ENCODE results near the gene ITGB1BP1. TPM values are rescaled to one million over a fixed set of nuclear protein-coding genes. Genes with fewer than 3 reads are reported as not detected.
"Not testable (repeated sequence)": the region's sequence is repeated elsewhere in the genome, so short reads cannot be mapped to it uniquely, and the experiment has no call there.

The ITGB1BP1 gene
- total RNA-seq, 2 donors from 2014 or later: 62.6 to 74.9 TPM

DNA sequence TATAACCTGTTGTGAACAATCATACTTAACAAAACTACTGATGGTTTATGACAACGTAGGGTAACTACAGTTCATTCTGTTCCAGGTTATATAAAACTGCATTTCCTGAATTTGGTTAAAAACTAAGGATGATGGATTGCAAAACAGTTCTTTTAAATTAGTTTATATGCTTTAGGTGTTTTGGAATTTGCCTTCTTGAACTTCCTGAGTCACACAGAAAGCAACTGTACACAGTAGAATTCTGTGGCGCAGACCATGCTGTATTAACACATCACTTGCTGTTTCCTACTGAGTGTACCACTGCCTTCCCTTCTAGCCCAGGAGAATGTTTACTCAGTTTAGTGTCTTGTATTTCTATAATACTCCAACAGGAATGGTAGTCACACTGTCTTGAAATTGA, 19.4 kb downstream of the ITGB1BP1 start:
- Mint-ChIP-seq H3K27me3 (no peaks in the 10 kb centered on the region), H3K4me3 (no peak overlapping the region), H3K4me1 (peaks cover 7% of the 10 kb centered on the region), H3K36me3 (ENCODE audit: low read depth) (no peaks in the 10 kb centered on the region), H3K27ac (no peak overlapping the region)
- DNase-seq (no peak), ATAC-seq (no peak)
- H3K9me3 ChIP-seq (ENCODE audit: control insufficient read depth, low read length, poor library complexity, severe bottlenecking): no peaks in the 10 kb centered on the region

DNA sequence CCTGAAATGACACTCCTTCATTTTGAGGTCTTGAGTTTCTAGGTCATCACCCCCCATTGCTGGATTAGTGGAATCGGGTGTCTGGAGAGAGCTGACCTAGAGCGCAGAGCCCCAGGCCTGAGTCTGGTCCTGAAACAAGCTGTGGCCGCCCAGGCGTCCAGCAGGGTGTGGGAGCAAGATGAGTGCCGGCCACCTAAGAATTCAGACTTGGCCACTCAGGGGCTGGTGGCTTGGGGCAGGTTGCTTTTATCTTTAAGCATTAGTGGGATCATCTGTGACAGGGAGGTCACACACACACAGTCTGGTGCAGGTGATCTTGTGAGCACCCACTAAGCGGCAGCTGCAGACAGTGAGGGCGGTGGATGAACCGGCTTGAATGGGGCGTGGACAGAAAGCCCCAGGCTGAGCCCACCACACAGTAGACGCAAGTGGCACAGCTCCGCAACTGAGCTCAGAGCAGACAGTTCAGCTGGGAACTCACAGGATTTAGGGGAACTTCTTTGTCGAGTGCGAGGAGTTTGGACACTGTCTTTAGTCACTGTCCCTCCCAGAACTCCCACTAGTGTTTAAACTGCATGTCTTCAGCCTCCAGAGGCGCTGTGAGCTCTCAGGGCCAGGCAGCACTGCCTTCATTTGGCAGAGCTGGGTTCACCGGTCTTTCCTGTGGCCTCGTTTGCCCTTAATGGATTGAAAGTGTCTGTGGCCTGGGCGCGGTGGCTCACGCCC, 21.5 kb downstream of the ITGB1BP1 start:
- H3K4me1 Mint-ChIP-seq: peaks cover 7% of the 10 kb centered on the region
- no peak overlapping the region for H3K4me3 Mint-ChIP-seq
- H3K27me3 Mint-ChIP-seq: no peaks in the 10 kb centered on the region
- DNase-seq (no peak), ATAC-seq (no peak)
- no peaks in the 10 kb centered on the region for H3K36me3 Mint-ChIP-seq (ENCODE audit: low read depth)
- peak overlapping the region; percentile 39 for H3K27ac Mint-ChIP-seq
- no peaks in the 10 kb centered on the region for H3K9me3 ChIP-seq (ENCODE audit: control insufficient read depth, low read length, poor library complexity, severe bottlenecking)

DNA sequence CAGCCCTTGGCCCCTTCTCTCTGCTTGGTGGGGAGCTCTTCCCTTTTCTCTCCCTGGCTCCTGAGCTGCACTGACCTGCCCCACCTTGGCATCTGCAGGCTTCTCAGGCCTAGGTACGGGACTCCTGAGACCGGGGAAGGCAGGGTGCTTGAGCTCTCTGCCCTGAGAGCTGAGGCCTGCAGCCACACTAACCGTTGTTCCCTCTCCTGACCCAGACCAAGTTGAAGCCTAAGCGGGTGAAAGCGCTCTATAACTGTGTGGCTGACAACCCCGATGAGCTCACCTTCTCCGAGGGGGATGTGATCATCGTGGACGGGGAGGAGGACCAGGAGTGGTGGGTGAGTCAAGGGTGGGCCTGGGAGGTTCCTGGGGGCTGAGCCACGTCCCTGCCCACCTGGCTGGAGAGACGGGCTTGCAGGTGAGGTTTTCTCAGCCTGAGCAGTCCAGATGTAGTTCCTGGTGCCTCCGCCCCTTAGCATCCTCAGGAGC, 22.2 kb downstream of the ITGB1BP1 start:
- peaks cover 7% of the 10 kb centered on the region for H3K4me1 Mint-ChIP-seq
- DNase-seq (no peak), ATAC-seq (no peak)
- H3K4me3 Mint-ChIP-seq: no peak overlapping the region
- H3K36me3 Mint-ChIP-seq (ENCODE audit: low read depth): no peaks in the 10 kb centered on the region
- no peaks in the 10 kb centered on the region for H3K9me3 ChIP-seq (ENCODE audit: control insufficient read depth, low read length, poor library complexity, severe bottlenecking)
- peak overlapping the region; percentile 39 for H3K27ac Mint-ChIP-seq
- no peaks in the 10 kb centered on the region for H3K27me3 Mint-ChIP-seq

DNA sequence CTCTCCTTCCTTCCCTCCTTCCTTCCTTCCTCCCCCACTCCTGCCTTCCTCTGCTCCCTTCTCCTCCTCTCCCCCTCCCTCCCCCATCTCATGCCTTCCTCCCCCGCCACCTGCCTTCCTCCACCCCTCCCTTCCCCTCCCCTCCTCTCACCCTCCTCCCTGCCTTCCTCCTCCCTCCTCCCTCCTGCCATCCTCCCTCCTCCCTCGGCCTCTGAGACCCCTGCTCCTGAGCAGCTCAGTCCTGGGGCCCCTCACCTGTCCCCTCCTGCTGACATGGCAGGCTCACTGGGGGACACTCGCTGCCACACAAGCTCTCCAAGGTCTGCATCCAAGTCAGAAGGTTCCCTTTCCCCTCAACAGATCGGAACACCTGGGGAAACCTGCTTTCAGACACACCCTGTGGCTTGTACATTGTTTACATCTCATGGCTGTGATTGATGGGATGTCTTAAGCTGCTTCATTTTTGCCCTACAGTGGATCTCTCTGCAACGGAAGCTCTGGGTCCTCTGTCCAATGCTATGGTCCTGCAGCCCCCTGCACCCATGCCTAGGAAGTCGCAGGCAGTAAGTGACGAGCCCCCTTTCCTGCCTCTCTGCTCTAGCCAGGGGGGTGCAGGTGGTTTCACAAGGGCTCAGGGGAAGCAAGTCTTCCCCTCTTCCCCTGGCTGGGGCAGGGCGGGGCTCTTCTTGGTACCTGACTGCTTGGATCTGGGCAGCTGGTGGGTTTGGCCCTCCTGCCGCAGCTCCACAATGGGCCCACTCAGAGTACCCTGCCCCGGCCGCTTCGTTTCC, 22.9 kb downstream of the ITGB1BP1 start:
- ATAC-seq (no peak), DNase-seq (no peak)
- H3K36me3 Mint-ChIP-seq (ENCODE audit: low read depth): no peaks in the 10 kb centered on the region
- no peak overlapping the region for H3K27ac Mint-ChIP-seq
- H3K9me3 ChIP-seq (ENCODE audit: control insufficient read depth, low read length, poor library complexity, severe bottlenecking): no peaks in the 10 kb centered on the region
- no peak overlapping the region for H3K4me3 Mint-ChIP-seq
- peaks cover 7% of the 10 kb centered on the region for H3K4me1 Mint-ChIP-seq
- H3K27me3 Mint-ChIP-seq: no peaks in the 10 kb centered on the region

DNA sequence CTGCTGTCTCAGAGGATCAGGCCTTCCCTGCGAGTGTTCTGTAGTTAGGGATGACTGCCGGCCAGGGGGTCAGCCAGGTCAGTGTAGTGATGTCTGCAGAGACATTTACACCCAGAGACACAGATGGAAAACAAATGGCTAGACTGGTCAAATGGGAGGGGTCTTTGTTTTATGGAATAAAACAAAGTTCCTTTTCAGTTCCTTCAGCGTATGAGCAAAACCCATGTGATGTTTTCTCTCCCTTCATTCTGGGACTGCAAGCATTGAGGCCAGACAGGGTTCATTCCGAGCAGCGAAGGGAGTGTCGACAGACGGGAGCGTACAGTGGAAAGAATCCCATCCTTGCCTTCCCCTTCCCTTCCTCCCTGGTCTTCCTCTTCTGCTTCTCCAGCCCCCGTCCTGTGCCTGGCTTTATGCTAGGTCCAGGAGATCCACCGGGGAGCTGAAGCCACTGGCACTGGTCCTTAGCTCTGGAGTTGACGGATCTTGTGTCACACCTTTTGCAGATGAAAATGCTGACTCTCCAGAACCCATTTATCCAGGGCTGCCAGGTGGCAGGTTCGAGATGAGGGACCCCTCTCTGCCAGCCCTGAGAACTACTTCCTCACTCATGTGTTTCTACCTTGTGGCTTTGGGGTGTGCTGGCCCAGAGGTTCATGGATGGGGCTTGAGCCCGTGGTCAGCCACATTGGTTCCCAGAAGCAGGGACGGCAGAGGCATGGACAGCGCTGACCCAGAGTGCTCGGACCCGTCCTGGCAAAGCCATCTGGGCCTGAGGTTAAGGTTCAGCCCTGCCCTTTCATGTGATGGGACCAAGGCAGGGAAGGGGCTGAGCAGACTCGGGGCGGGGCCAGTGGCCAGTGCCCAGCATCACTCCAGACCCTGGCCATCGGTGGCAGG, 24.2 kb downstream of the ITGB1BP1 start:
- Mint-ChIP-seq H3K27ac (peak overlapping the region; percentile 51), H3K36me3 (ENCODE audit: low read depth) (no peaks in the 10 kb centered on the region), H3K4me3 (no peak overlapping the region), H3K27me3 (no peaks in the 10 kb centered on the region), H3K4me1 (peaks cover 6% of the 10 kb centered on the region)
- DNase-seq (no peak), ATAC-seq (no peak)
- no peaks in the 10 kb centered on the region for H3K9me3 ChIP-seq (ENCODE audit: control insufficient read depth, low read length, poor library complexity, severe bottlenecking)

DNA sequence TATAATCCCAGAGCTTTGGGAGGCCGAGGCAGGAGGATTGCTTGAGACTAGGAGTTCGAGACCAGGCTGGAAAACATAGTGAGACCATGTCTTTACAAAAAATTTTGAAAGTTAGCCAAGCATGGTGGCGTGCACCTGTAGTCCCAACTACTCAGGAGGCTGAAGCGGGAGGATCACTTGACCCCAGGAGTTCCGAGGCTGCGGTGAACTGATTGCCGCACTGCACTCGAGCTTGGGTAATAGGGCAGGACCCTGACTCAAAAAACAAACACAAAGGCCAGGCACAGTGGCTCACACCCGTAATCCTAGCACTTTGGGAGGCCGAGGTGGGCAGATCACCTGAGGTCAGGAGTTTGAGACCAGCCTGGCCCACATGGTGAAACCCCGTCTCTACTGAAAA, 25.1 kb downstream of the ITGB1BP1 start:
- not testable (repeated sequence) for H3K27me3 Mint-ChIP-seq; H3K36me3 Mint-ChIP-seq (ENCODE audit: low read depth); H3K4me3 Mint-ChIP-seq; H3K4me1 Mint-ChIP-seq; H3K27ac Mint-ChIP-seq; H3K9me3 ChIP-seq (ENCODE audit: control insufficient read depth, low read length, poor library complexity, severe bottlenecking); DNase-seq; ATAC-seq

DNA sequence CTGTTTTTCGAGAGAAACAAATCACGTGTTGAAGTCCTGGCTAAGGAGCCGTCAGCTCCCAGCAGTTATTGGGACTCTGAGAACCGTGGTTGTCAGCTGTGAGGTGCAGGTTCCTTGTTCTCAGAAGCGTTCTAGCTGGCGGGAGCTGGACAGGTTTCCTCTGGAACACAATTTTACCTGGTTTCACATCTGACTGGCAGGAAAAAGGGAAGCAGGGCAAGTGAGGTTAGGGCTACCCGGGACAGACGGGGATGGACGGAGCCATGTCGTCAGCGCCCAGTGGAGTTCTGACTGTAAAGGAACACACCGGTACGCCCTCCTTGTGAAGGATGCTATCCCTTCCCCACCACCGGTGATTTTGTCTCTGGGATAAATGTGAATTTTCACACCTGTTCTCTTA, 26.1 kb downstream of the ITGB1BP1 start:
- no peak overlapping the region for H3K27ac Mint-ChIP-seq
- ATAC-seq: no peak
- H3K9me3 ChIP-seq (ENCODE audit: control insufficient read depth, low read length, poor library complexity, severe bottlenecking): no peaks in the 10 kb centered on the region
- H3K4me1 Mint-ChIP-seq: peaks cover 4% of the 10 kb centered on the region
- no peak overlapping the region for H3K4me3 Mint-ChIP-seq
- DNase-seq: no peak
- no peaks in the 10 kb centered on the region for H3K27me3 Mint-ChIP-seq
- no peaks in the 10 kb centered on the region for H3K36me3 Mint-ChIP-seq (ENCODE audit: low read depth)

DNA sequence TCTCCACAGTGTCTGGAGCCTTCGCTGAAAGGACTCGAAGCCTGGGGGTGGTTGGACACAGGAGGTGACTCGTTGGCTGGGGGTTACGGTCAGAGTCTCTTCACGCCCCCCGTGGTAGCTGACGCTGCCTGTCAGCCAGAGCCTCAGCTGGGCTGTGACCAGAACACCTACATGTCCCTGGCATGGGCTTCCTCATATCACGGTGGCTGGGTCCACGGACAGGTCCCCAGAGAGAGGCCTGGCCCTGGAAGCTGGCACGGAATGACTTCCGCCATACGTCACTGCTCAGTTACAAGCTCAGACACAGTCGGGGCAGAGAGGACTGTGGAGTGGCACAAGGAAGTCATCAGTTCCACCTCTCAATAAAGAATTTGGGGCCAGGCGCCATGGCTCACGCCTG, 28.5 kb downstream of the ITGB1BP1 start:
- no peaks in the 10 kb centered on the region for H3K4me1 Mint-ChIP-seq
- no peak overlapping the region for H3K27ac Mint-ChIP-seq
- no peak for ATAC-seq
- no peak overlapping the region for H3K4me3 Mint-ChIP-seq
- no peak for DNase-seq
- no peaks in the 10 kb centered on the region for H3K9me3 ChIP-seq (ENCODE audit: control insufficient read depth, low read length, poor library complexity, severe bottlenecking)
- H3K36me3 Mint-ChIP-seq (ENCODE audit: low read depth): no peaks in the 10 kb centered on the region
- no peaks in the 10 kb centered on the region for H3K27me3 Mint-ChIP-seq

DNA sequence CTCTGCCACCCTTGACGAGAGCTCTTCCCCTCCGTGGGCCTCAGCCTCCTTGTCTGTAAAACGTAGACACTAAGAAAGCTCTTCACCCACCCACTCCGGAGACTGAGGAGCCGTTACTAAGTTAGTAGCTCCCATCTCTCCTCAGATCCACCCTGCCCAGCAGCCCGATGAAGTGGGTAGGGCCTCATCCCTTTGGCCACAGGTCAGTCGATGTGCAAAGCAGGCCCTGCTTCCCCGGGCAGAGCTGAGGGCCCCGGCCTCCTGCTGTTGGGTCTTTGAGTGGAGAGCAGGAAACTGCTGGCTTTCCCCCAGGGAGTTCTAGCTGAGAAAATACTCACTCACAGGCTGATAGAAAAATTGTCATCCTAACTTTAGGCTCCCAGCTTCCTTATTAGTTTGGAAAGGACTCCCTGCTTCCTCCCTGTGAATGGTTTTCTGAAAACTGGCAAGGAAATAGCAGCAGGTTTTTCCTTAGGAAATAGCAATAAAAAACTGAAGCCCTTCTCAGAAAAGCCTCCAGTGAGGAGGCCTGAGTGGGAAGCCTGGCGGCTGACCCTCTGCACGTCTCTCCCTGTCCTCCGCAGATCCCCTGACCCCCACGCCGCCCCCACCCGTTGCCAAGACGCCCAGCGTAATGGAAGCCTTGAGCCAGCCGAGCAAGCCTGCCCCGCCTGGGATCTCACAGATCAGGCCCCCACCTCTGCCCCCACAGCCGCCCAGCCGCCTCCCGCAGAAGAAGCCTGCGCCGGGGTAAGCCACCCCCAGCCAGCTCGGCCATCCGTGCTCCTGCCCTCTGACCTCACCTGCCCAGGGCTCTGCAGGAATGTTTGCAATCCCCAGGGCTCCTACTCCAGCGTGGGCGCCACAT, 30.2 kb downstream of the ITGB1BP1 start:
- H3K36me3 Mint-ChIP-seq (ENCODE audit: low read depth): no peaks in the 10 kb centered on the region
- H3K9me3 ChIP-seq (ENCODE audit: control insufficient read depth, low read length, poor library complexity, severe bottlenecking): no peaks in the 10 kb centered on the region
- DNase-seq: no peak
- no peak for ATAC-seq
- H3K4me1 Mint-ChIP-seq: no peaks in the 10 kb centered on the region
- no peaks in the 10 kb centered on the region for H3K27me3 Mint-ChIP-seq
- no peak overlapping the region for H3K4me3 Mint-ChIP-seq
- H3K27ac Mint-ChIP-seq: no peak overlapping the region

DNA sequence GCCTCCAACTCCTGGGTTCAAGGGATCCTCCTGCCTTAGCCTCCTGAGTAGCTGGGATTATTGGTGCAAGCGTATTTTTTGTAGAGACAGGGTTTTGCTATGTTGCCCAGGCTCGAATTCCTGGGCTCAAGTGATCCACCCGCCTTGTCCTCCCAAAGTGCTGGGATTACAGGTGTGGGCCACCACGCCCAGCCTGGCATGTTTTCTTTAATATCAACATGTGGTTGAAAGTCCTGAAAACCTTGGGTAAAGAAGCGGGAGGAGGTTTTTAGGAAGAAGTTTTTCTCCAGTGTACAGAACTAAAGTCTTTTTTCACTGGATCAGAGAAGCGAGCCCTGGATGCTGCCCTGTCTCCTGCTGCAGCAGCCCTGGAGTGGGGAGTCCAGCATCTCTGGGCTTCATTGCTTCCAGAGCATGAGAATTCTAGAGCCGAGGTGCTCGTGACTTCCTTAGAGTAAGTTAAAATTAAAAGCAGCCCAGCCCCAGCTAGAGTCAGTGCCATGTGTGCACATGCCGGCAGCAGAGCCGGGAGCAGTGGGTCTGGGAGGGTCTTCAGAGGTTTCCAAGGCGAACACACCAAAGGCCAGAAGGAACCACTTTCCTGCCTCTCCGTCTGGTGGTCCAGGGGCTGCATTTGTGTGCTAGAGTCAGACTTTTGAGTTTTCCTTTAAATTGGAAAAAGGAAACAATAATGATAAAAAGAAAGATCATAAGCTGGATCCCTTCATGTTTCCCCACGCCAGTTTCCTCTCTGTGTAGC, 31.2 kb downstream of the ITGB1BP1 start:
- DNase-seq (no peak), ATAC-seq (no peak)
- Mint-ChIP-seq H3K27ac (no peak overlapping the region), H3K4me3 (no peak overlapping the region), H3K36me3 (ENCODE audit: low read depth) (no peaks in the 10 kb centered on the region), H3K27me3 (no peaks in the 10 kb centered on the region), H3K4me1 (peaks cover 2% of the 10 kb centered on the region)
- no peaks in the 10 kb centered on the region for H3K9me3 ChIP-seq (ENCODE audit: control insufficient read depth, low read length, poor library complexity, severe bottlenecking)

DNA sequence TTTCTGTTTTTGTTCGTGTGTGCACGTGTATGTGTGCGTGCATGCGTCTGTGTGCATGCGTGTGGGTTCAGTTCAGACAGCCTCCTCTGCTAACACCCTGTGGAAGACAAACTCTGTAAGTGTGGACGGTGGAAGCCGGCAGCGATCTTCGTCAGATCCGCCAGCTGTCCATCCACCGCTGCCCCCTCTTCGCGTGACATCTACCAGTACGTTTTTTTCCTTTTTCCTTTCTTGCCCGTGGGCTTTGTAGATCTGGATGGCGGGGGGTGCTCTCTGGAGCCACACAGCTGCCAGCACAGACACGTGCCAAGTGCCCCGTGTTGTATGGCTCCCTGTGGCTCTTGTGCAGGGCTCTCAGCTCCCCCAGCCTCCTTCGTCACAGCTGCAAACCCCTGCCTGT, 32.3 kb downstream of the ITGB1BP1 start:
- Mint-ChIP-seq H3K27ac (no peak overlapping the region), H3K27me3 (no peaks in the 10 kb centered on the region), H3K4me3 (no peak overlapping the region), H3K36me3 (ENCODE audit: low read depth) (no peaks in the 10 kb centered on the region), H3K4me1 (peaks cover 2% of the 10 kb centered on the region)
- DNase-seq: no peak
- no peaks in the 10 kb centered on the region for H3K9me3 ChIP-seq (ENCODE audit: control insufficient read depth, low read length, poor library complexity, severe bottlenecking)
- ATAC-seq: no peak
